COR-L47 (cell line): ENCODE measurements around the gene RBMXL3.
A peak's percentile ranks its signal among the peaks of the same experiment; 100 is the strongest.

Experiments
- DNase-seq: peaks from one replicate; lab custom pipeline; 2025; lab: John Stamatoyannopoulos, UW

RBMXL3 gene

GRCh38 chrX:115233497-115234455 lies 44.6 kb downstream of the RBMXL3 start, which contains the start of gene LRCH2:
TSS of gene LRCH2 (minus strand) at chrX:115234096. CDS start at chrX:115234041, 55 bp downstream.
- peak; percentile 29 for DNase-seq

GRCh38 chrX:115234461-115234860 lies 45.3 kb downstream of the RBMXL3 start:
- DNase-seq = no peak

- no peak for DNase-seq
Observed at GRCh38 chrX:115236560-115236959, 47.4 kb downstream of the RBMXL3 start.

GRCh38 chrX:115237056-115237455 lies 47.8 kb downstream of the RBMXL3 start:
- DNase-seq = no peak
